NT2/D1 (cell line): ENCODE results near the gene DOC2B.

Experiments used
- SUZ12 ChIP-seq: IDR thresholded peaks from 2 replicates; pipeline ENCODE4 v1.6.1; 2011; ENCODE audit not compliant: insufficient read length, insufficient read depth; ENCODE audit errors: extremely low read depth
- YY1 ChIP-seq: IDR thresholded peaks from 2 replicates; pipeline ENCODE4 v1.6.1; 2011; ENCODE audit not compliant: insufficient read length, insufficient read depth
- ZNF274 ChIP-seq: IDR thresholded peaks from 2 replicates; pipeline ENCODE4 v1.6.1; 2011; ENCODE audit warnings: mild to moderate bottlenecking, low read depth, low read length

- TF ChIP-seq YY1 (no peak), SUZ12 (no peak), ZNF274 (no peak)
Measured at GRCh38 chr17:202501-202951, 21.1 kb upstream of the DOC2B start.
